PC-3 (cell line): ENCODE measurements around the gene ZFP36L1. TPM values are rescaled to one million over a fixed set of nuclear protein-coding genes. Genes with fewer than 3 reads are reported as not detected.

Experiments used
- ATAC-seq: fragments of 200-7000 bp; cut with Tn5 transposase; 2 replicates; pipeline ENCODE4 v1.9.1; 2020; ENCODE audit warnings: mild to moderate bottlenecking, moderate library complexity
- BruUV-seq: library from RNA; stranded (reverse); fragments of 400-500 nt; replicated peaks from 2 replicates; lab custom pipeline; 2021; lab: Mats Ljungman, UMichigan
- CTCF ChIA-PET: fragments of 300-600 bp; sonication (Branson Sonifier 250); formaldehyde crosslinking; loops from one replicate; lab custom pipeline; 2022; ENCODE audit warnings: antibody characterized with exemption; lab: Charles Lee
- POLR2A ChIA-PET: fragments of 300-600 bp; sonication (Branson Sonifier 250); formaldehyde crosslinking; loops from one replicate; lab custom pipeline; 2022; ENCODE audit warnings: antibody characterized with exemption; ENCODE audit not compliant: unreplicated experiment; lab: Charles Lee
- DNase-seq: peaks from one replicate; pipeline ENCODE4 v3.0.0-alpha.2; 2015
- H2AFZ ChIP-seq: fragments of 300-600 bp; sonication (generic); 2 replicates; pipeline ENCODE4 v1.6.0; 2016; ENCODE audit warnings: antibody characterized with exemption, low read length
- H3F3A ChIP-seq: fragments of 300-600 bp; sonication (generic); one replicate; pipeline ENCODE4 v1.6.0; 2017; ENCODE audit warnings: antibody characterized with exemption, low read length, control low read depth, mild to moderate bottlenecking; ENCODE audit not compliant: unreplicated experiment
- H3K27ac ChIP-seq: fragments of 300-600 bp; sonication (generic); 2 replicates; pipeline ENCODE4 v1.5.1; 2016; ENCODE audit warnings: mild to moderate bottlenecking, low read length
- H3K27me3 ChIP-seq: fragments of 300-600 bp; sonication (generic); 2 replicates; pipeline ENCODE4 v1.6.1; 2016; ENCODE audit warnings: low read length, mixed read lengths
- H3K36me3 ChIP-seq: fragments of 300-600 bp; sonication (generic); 2 replicates; pipeline ENCODE4 v1.6.1; 2016; ENCODE audit warnings: low read depth, mixed run types, low read length, mixed read lengths
- H3K4me1 ChIP-seq: fragments of 300-600 bp; sonication (generic); 2 replicates; pipeline ENCODE4 v1.5.1; 2016; ENCODE audit warnings: low read length; ENCODE audit not compliant: insufficient read depth
- H3K4me2 ChIP-seq: fragments of 300-600 bp; sonication (generic); 2 replicates; pipeline ENCODE4 v1.6.0; 2016; ENCODE audit warnings: low read length
- H3K4me3 ChIP-seq: fragments of 300-600 bp; sonication (generic); 2 replicates; pipeline ENCODE4 v1.5.1; 2016; ENCODE audit warnings: mild to moderate bottlenecking, low read length, mixed read lengths
- H3K79me2 ChIP-seq: fragments of 300-600 bp; sonication (generic); 2 replicates; pipeline ENCODE4 v1.6.1; 2017; ENCODE audit warnings: low read length, mixed read lengths
- H3K9ac ChIP-seq: fragments of 300-600 bp; sonication (generic); 2 replicates; pipeline ENCODE4 v1.6.0; 2016; ENCODE audit warnings: mild to moderate bottlenecking, low read length
- H3K9me2 ChIP-seq: fragments of 300-600 bp; sonication (generic); replicated peaks from 2 replicates; pipeline ENCODE4 v1.6.1; 2016; ENCODE audit warnings: mixed run types, low read length, mixed read lengths
- H3K9me3 ChIP-seq: fragments of 300-600 bp; sonication (generic); 2 replicates; pipeline ENCODE4 v1.6.1; 2016; ENCODE audit warnings: low read length, mixed read lengths
- H4K20me1 ChIP-seq: fragments of 300-600 bp; sonication (generic); 2 replicates; pipeline ENCODE4 v1.6.1; 2016; ENCODE audit warnings: low read length, mixed read lengths
- EZH2 ChIP-seq: fragments of 300-600 bp; sonication (generic); IDR thresholded peaks from one replicate; pipeline ENCODE4 v1.6.1; 2017; ENCODE audit warnings: antibody characterized with exemption, mild to moderate bottlenecking, low read length; ENCODE audit not compliant: unreplicated experiment
- EZH2phosphoT487 ChIP-seq: fragments of 300-600 bp; sonication (generic); IDR thresholded peaks from 2 replicates; pipeline ENCODE4 v1.6.1; 2018; ENCODE audit warnings: mild to moderate bottlenecking, antibody characterized with exemption, low read length, borderline replicate concordance
- intact Hi-C: fragments of 100-400 bp; cut with micrococcal nuclease; formaldehyde crosslinking; loops from 2 replicates; pipeline ENCODE4 v1.9.0; 2023
- total RNA-seq: library from RNA; depleted of rRNA; stranded (reverse); fragments of >200 nt; gene quantifications from 2 replicates; pipeline ENCODE4 v1.2.3, GENCODE V29; 2014
- TF ChIP-seq, protein P1 (sequence below): fragments of 300-600 bp; sonication (generic); conservative IDR thresholded peaks from 2 replicates; pipeline ENCODE4 v1.5.1; 2017; ENCODE audit warnings: antibody characterized with exemption, low read depth, mild to moderate bottlenecking, low read length

Gene ZFP36L1
- total RNA-seq, 1 experiment from 2014 or later = 63.1 TPM

DNA sequence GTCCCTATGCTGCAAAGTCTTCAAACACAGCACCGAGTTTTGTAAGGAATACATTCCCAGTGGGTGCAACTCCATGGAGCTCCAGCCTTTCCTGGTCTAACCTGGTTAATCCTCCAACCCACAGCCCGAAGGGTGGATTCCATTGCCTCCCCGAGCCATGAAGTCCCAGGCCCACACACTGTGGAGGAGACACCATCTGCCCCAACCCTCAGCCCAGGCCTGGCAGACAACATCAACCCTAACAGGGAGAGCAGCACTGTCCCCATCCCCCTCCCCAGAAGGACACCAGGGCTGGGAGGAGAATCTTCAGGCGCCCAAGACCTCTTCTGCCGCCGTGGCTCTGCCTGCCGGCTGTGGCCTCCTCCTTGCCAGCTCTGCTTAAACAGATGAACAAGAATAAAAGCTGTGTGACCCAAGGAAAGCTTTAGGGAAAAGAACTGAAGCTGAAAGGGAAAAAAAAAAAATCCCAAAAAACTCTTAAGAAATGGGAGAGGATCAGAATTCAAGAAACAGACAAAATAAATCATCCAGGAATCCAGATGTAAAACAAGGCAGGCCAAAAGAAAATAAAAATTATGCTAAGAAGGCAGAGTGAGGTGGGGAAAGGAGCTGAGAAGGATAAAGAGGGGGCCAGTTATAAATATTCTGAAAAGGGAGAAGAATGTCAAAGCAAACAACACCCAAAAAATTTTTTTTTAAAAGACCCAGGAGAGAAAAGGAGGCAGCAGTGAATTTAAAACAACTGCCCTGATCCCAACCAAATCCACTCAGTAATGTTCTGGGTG is 16.0 kb upstream of the ZFP36L1 start:
- no peak overlapping the region for H2AFZ ChIP-seq
- H3K27me3 ChIP-seq = no peaks in the 10 kb centered on the region
- ChIA-PET CTCF (no interaction called here), POLR2A (interaction anchor here (0.6 kb wide), 1 partner anchor 532 kb away, joined by 12 read pairs; no protein-coding TSS in a partner anchor)
- no peak overlapping the region for H3K9ac ChIP-seq
- no peak overlapping the region for H3K27ac ChIP-seq
- no peaks in the 10 kb centered on the region for H3K79me2 ChIP-seq
- H3K9me2 ChIP-seq = no peaks in the 10 kb centered on the region
- no peaks in the 10 kb centered on the region for H4K20me1 ChIP-seq
- ATAC-seq (no peak), DNase-seq (no peak)
- H3K4me3 ChIP-seq = no peak overlapping the region
- no peaks in the 10 kb centered on the region for H3K36me3 ChIP-seq
- H3F3A ChIP-seq = no peaks in the 10 kb centered on the region
- TF ChIP-seq EZH2phosphoT487 (no peak), EZH2 (no peak)
- TF ChIP-seq, protein P1, sequence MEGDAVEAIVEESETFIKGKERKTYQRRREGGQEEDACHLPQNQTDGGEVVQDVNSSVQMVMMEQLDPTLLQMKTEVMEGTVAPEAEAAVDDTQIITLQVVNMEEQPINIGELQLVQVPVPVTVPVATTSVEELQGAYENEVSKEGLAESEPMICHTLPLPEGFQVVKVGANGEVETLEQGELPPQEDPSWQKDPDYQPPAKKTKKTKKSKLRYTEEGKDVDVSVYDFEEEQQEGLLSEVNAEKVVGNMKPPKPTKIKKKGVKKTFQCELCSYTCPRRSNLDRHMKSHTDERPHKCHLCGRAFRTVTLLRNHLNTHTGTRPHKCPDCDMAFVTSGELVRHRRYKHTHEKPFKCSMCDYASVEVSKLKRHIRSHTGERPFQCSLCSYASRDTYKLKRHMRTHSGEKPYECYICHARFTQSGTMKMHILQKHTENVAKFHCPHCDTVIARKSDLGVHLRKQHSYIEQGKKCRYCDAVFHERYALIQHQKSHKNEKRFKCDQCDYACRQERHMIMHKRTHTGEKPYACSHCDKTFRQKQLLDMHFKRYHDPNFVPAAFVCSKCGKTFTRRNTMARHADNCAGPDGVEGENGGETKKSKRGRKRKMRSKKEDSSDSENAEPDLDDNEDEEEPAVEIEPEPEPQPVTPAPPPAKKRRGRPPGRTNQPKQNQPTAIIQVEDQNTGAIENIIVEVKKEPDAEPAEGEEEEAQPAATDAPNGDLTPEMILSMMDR = no peak
- H3K4me2 ChIP-seq = no peak overlapping the region
- H3K4me1 ChIP-seq = no peaks in the 10 kb centered on the region
- no TSS peak for BruUV-seq
- H3K9me3 ChIP-seq = no peaks in the 10 kb centered on the region
- intact Hi-C loops = no loop called here

DNA sequence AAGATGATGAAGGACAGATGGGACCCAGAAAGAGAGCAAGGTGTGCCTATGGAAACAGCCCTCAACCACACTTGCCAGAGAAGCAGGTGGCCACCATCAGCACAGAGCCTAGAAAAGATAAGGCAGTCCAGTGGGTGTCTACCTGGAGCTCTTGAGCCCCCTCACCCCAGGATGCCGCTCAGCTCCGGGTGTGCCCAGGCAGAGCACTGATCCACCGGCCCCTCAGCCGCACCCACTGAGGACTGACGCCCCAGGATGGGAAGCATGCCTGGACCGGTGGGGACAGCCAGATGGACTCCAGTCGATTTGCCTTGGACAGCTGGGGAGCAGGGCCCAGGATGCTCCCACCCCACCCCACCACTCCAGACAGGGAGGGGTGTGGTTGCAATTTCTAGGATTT is 15.1 kb upstream of the ZFP36L1 start:
- TF ChIP-seq EZH2 = no peak
- TF ChIP-seq EZH2phosphoT487 = no peak
- TF ChIP-seq, protein P1 = no peak
- no peak overlapping the region for H3K4me2 ChIP-seq
- no peaks in the 10 kb centered on the region for H3F3A ChIP-seq
- H3K27ac ChIP-seq = no peak overlapping the region
- no peak overlapping the region for H3K9ac ChIP-seq
- no peaks in the 10 kb centered on the region for H3K4me1 ChIP-seq
- H2AFZ ChIP-seq = no peak overlapping the region
- no TSS peak for BruUV-seq
- DNase-seq = no peak
- no peaks in the 10 kb centered on the region for H4K20me1 ChIP-seq
- intact Hi-C loops = no loop called here
- no peaks in the 10 kb centered on the region for H3K9me2 ChIP-seq
- H3K79me2 ChIP-seq = no peaks in the 10 kb centered on the region
- H3K27me3 ChIP-seq = no peaks in the 10 kb centered on the region
- no peaks in the 10 kb centered on the region for H3K9me3 ChIP-seq
- no peak overlapping the region for H3K4me3 ChIP-seq
- POLR2A ChIA-PET = no interaction called here
- no peaks in the 10 kb centered on the region for H3K36me3 ChIP-seq
- no peak for ATAC-seq
- CTCF ChIA-PET = no interaction called here

DNA sequence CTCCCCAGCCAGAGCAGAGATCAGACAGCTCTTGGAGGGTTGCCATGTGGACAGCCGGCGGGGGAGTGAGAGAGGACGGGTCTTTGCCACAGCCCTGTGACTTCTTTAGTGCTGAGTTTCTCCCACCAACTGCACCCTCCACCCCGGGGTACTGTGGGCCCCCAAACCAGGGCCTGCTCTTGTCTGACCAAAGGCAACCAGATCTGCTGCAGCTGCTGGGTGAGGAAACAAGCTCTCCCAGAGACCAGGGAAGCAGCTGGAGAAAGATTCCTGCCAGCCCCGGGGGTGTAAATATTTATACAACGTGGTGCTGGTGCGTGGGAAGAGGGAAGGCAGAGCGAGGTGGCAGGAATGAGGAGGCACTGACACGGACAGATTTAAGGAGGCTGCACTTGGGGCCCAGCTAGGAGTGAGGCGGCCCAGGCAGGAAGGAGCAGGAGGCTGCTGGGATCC is 14.3 kb upstream of the ZFP36L1 start:
- Histone ChIP-seq H3K9ac (no peak overlapping the region), H3K27me3 (no peaks in the 10 kb centered on the region), H3K36me3 (no peaks in the 10 kb centered on the region; the same call in 1 of the 2 replicates), H3K4me1 (no peaks in the 10 kb centered on the region), H3K9me2 (no peaks in the 10 kb centered on the region), H3K4me2 (no peak overlapping the region), H2AFZ (no peak overlapping the region), H3K27ac (no peak overlapping the region), H3F3A (no peaks in the 10 kb centered on the region), H3K9me3 (no peaks in the 10 kb centered on the region), H4K20me1 (no peaks in the 10 kb centered on the region), H3K4me3 (no peak overlapping the region), H3K79me2 (no peaks in the 10 kb centered on the region)
- TF ChIP-seq, protein P1 = no peak
- TF ChIP-seq EZH2 (no peak), EZH2phosphoT487 (no peak)
- DNase-seq (no peak), ATAC-seq (peak; percentile 27; the same call in 1 of the 2 replicates)
- CTCF ChIA-PET = interaction anchor here (0.6 kb wide), 1 partner anchor 211 kb away, joined by 3 read pairs; no protein-coding TSS in a partner anchor
- no TSS peak for BruUV-seq
- POLR2A ChIA-PET = no interaction called here
- intact Hi-C loops = no loop called here
